A549 (cell line): ENCODE data around the gene MIA2. TPM values are rescaled to one million over a fixed set of nuclear protein-coding genes. Genes with fewer than 3 reads are reported as not detected.
"Not testable (repeated sequence)": the region's sequence is repeated elsewhere in the genome, so short reads cannot be mapped to it uniquely, and the experiment has no call there.

Experiments
- ATAC-seq, 2 experiments: fragments of 200-7000 bp in 1 of 2; fragments of >200 bp in 1 of 2; cut with Nextera tagmentation in 1 of 2; cut with Tn5 transposase in 1 of 2; 3 replicates each; pipeline versions ENCODE4 v1.8.0 to v1.9.1; 2018 to 2020; ENCODE audit warnings: mild to moderate bottlenecking in 1 of 2, moderate library complexity in 1 of 2
- CTCF ChIA-PET: fragments of 300-600 bp; sonication (Branson Sonifier 250); formaldehyde crosslinking; extraction: SDS; loops from one replicate; lab custom pipeline; 2021; ENCODE audit warnings: antibody characterized with exemption, inconsistent platforms; lab: Yijun Ruan, JAX
- POLR2A ChIA-PET: fragments of 350-600 bp; formaldehyde crosslinking; extraction: SDS; loops from one replicate; lab custom pipeline; 2021; ENCODE audit warnings: antibody characterized with exemption, inconsistent platforms; lab: Yijun Ruan, JAX
- DNase-seq, 2 experiments: peaks; one replicate each; pipeline versions ENCODE4 v3.0.0 to v3.0.0-alpha.2; 2011 to 2016; ENCODE audit warnings: low read depth in 1 of 2, low spot score in 1 of 2
- FAIRE-seq: peaks from 2 replicates; lab custom pipeline; 2011; peaks lifted over from hg19 to GRCh38; lab: Jason Lieb, UNC
- H3K27ac ChIP-seq, 2 experiments: fragments of >200 bp; sonication (Bioruptor Twin); formaldehyde crosslinking; 3 replicates each; pipeline ENCODE4 v1.5.1; 2016 to 2017
- H3K4me1 ChIP-seq: fragments of >200 bp; sonication (Bioruptor Twin); formaldehyde crosslinking; 3 replicates; pipeline ENCODE4 v1.6.1; 2016
- H3K4me2 ChIP-seq: fragments of >200 bp; sonication (Bioruptor Twin); formaldehyde crosslinking; 3 replicates; pipeline ENCODE4 v1.6.1; 2016
- H3K4me3 ChIP-seq: fragments of >200 bp; sonication (Bioruptor Twin); formaldehyde crosslinking; 3 replicates; pipeline ENCODE4 v1.5.1; 2016
- H3K9me3 ChIP-seq: fragments of >200 bp; sonication (Bioruptor Twin); formaldehyde crosslinking; 3 replicates; pipeline ENCODE4 v1.6.1; 2016
- CHD2 ChIP-seq: fragments of 150-350 bp; IDR thresholded peaks from 2 replicates; pipeline ENCODE4 v1.6.1; 2014; ENCODE audit warnings: low read length; ENCODE audit not compliant: partially characterized antibody
- EHF ChIP-seq: fragments of 250-450 bp; sonication (Bioruptor Pico); IDR thresholded peaks from 2 replicates; pipeline ENCODE4 v1.5.0; 2020; ENCODE audit warnings: mild to moderate bottlenecking
- EHMT2 ChIP-seq: fragments of 200-600 bp; sonication (generic); IDR thresholded peaks from 2 replicates; pipeline ENCODE4 v1.6.1; 2016; ENCODE audit warnings: antibody characterized with exemption, low read depth, mild to moderate bottlenecking, moderate library complexity
- EP300 ChIP-seq, 2 experiments: fragments of >200 bp; sonication (Bioruptor Twin); formaldehyde crosslinking; IDR thresholded peaks; 2 replicates in 1 of 2; 3 replicates in 1 of 2; pipeline ENCODE4 v1.6.1; 2016 to 2017
- ESRRA ChIP-seq: fragments of 150-350 bp; IDR thresholded peaks from 2 replicates; pipeline ENCODE4 v1.6.1; 2014; ENCODE audit warnings: mild to moderate bottlenecking, low read length, borderline replicate concordance
- FOSL2 ChIP-seq, 2 experiments: fragments of 450-650 bp in 1 of 2; fragments of >200 bp in 1 of 2; sonication (Bioruptor Twin) in 1 of 2; formaldehyde crosslinking; IDR thresholded peaks; 2 replicates each; pipeline versions ENCODE4 v1.5.0 to v1.6.1; 2016 to 2020; ENCODE audit warnings: mild to moderate bottlenecking in 1 of 2, moderate library complexity in 1 of 2
- HDAC2 ChIP-seq: fragments of 200-600 bp; sonication (generic); IDR thresholded peaks from 2 replicates; pipeline ENCODE4 v1.6.1; 2016
- HEYL ChIP-seq: fragments of 250-450 bp; sonication (Bioruptor Pico); IDR thresholded peaks from 2 replicates; pipeline ENCODE4 v1.8.0; 2021; ENCODE audit warnings: mild to moderate bottlenecking, moderate library complexity
- HOXA7 ChIP-seq: fragments of 250-450 bp; sonication (Bioruptor Pico); IDR thresholded peaks from 2 replicates; pipeline ENCODE4 v1.5.0; 2020; ENCODE audit warnings: mild to moderate bottlenecking, moderate library complexity
- HOXB13 ChIP-seq: fragments of 250-450 bp; sonication (Bioruptor Pico); IDR thresholded peaks from 2 replicates; pipeline ENCODE4 v1.5.0; 2020; ENCODE audit warnings: low read depth, mild to moderate bottlenecking, moderate library complexity
- JUN ChIP-seq, 2 experiments: fragments of >200 bp; sonication (Bioruptor Twin); formaldehyde crosslinking; IDR thresholded peaks; 2 replicates in 1 of 2; 3 replicates in 1 of 2; pipeline ENCODE4 v1.6.1; 2016 to 2017
- MAX ChIP-seq: IDR thresholded peaks from 2 replicates; pipeline ENCODE4 v1.6.1; 2012
- MAZ ChIP-seq: fragments of 150-350 bp; IDR thresholded peaks from 2 replicates; pipeline ENCODE4 v1.6.1; 2014; ENCODE audit warnings: antibody characterized with exemption, low read depth, low read length, borderline replicate concordance
- POLR2A ChIP-seq: IDR thresholded peaks from 2 replicates; pipeline ENCODE4 v1.6.1; 2012; ENCODE audit warnings: mild to moderate bottlenecking, low read length
- RAD21 ChIP-seq, 2 experiments: fragments of >200 bp in 1 of 2; sonication (Bioruptor Twin) in 1 of 2; formaldehyde crosslinking in 1 of 2; IDR thresholded peaks in 1 of 2; conservative IDR thresholded peaks in 1 of 2; 2 replicates in 1 of 2; 3 replicates in 1 of 2; pipeline ENCODE4 v1.6.1; 2012 to 2018; ENCODE audit warnings: inconsistent platforms in 1 of 2
- RFX5 ChIP-seq: fragments of 450-650 bp; IDR thresholded peaks from 2 replicates; pipeline ENCODE4 v1.7.1; 2014; ENCODE audit warnings: antibody characterized with exemption, mild to moderate bottlenecking, moderate library complexity
- RNF2 ChIP-seq: fragments of 200-600 bp; sonication (generic); IDR thresholded peaks from 2 replicates; pipeline ENCODE4 v1.6.1; 2016; ENCODE audit warnings: low read depth, mild to moderate bottlenecking, antibody characterized with exemption, moderate library complexity, borderline replicate concordance
- SMC3 ChIP-seq: fragments of >200 bp; sonication (Bioruptor Twin); formaldehyde crosslinking; IDR thresholded peaks from 3 replicates; pipeline ENCODE4 v1.6.1; 2018; ENCODE audit warnings: inconsistent platforms
- ZC3H11A ChIP-seq: fragments of 450-650 bp; IDR thresholded peaks from 2 replicates; pipeline ENCODE4 v1.6.1; 2014; ENCODE audit warnings: antibody characterized with exemption, mild to moderate bottlenecking
- ZNF302 ChIP-seq: fragments of 250-450 bp; sonication (Bioruptor Pico); IDR thresholded peaks from 2 replicates; pipeline ENCODE4 v1.9.0; 2021; ENCODE audit warnings: inconsistent platforms, mild to moderate bottlenecking, moderate library complexity
- WGBS: methylation state at CpG from one replicate; pipeline ENCODE4 v1.1.6; 2017; ENCODE audit errors: missing lambda C conversion rate; 5-methylcytosine and 5-hydroxymethylcytosine counted together
- polyA plus RNA-seq, 4 experiments: library from polyadenylated mRNA; depleted of rRNA in 3 of 4; stranded (reverse); fragments of >200 nt; fragmentation: RNase III in 1 of 4; extraction: RNeasy Plus Mini Kit Qiagen cat#74134 plus additional on column Dnase treatment in 1 of 4; gene quantifications; 2 replicates in 3 of 4; 3 replicates in 1 of 4; pipeline ENCODE4 v1.2.3, GENCODE V29; 2011 to 2017
- TF ChIP-seq, protein P1 (sequence below): IDR thresholded peaks from 2 replicates; pipeline ENCODE4 v1.6.1; 2012
- TF ChIP-seq, protein P2 (sequence below): fragments of 250-450 bp; sonication (Bioruptor Pico); IDR thresholded peaks from 2 replicates; pipeline ENCODE4 v1.5.0; 2021; ENCODE audit warnings: mild to moderate bottlenecking, moderate library complexity, borderline replicate concordance

The MIA2 gene
- polyA plus RNA-seq, 2 of the 4 experiments (the other 2 are of a cell fraction), result 25.4 to 73.9 TPM

DNA sequence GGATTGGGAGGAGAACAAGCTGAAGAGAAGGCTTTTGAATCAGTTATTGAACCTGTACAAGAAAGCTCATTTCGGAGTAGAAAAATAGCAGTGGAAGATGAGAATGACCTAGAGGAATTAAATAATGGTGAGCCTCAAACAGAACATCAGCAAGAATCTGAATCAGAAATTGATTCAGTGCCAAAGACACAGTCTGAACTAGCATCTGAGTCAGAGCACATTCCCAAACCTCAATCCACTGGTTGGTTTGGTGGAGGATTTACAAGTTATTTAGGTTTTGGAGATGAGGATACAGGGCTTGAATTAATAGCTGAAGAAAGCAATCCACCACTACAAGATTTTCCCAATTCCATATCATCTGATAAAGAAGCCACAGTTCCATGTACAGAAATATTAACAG, 13.5 kb downstream of the MIA2 start:
- FAIRE-seq (peak; percentile 23), DNase-seq (no peak), ATAC-seq (peak in 1 of 2 experiments; percentile 54; a peak in 2 of 6 replicates)
- ChIA-PET POLR2A (interaction anchor here (1.2 kb wide), 1 partner anchor 19 kb away, joined by 4 read pairs; no protein-coding TSS in a partner anchor), CTCF (interaction anchor here (1.0 to 1.2 kb wide), 2 partner anchors 15 to 184 kb away, joined by 3 to 4 read pairs; no protein-coding TSS in a partner anchor)
- H3K4me3 ChIP-seq, result no peak overlapping the region
- H3K9me3 ChIP-seq, result no peaks in the 10 kb centered on the region
- no peak for TF ChIP-seq EHF
- TF ChIP-seq EHMT2, result no peak
- TF ChIP-seq ZC3H11A, result no peak
- no peak for TF ChIP-seq HDAC2
- TF ChIP-seq MAX, result no peak
- TF ChIP-seq FOSL2 (IDR thresholded peaks at IDR 0.05), result no peak
- no peak for TF ChIP-seq FOSL2 (CRISPR knock-in tag; IDR thresholded peaks at IDR 0.05)
- TF ChIP-seq SMC3, result no peak
- TF ChIP-seq HOXA7 (CRISPR knock-in tag), result no peak
- 84% methylated on average over 1 of the region's 1 CpG for WGBS
- H3K4me2 ChIP-seq, result no peak overlapping the region
- H3K27ac ChIP-seq, result no peak overlapping the region
- peaks cover 5% of the 10 kb centered on the region; the same call in 1 of the 3 replicates for H3K4me1 ChIP-seq

DNA sequence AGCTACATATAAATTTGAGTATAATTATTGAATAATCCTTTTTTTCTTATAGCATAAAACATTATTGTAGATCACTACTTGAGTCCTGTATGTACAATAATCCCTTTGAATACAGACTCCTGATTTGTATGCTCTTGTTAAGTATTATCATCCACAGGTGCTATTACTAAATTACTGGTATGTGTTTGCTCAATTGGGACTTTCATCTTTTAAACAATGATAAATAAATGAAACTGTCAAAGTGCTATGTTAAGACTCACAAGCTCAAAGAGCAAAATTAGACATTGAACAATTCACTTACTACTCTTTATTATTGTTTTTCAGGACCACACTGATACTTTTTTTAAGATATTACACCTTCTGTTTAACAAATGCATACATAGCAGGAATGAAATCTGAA, 17.8 kb downstream of the MIA2 start:
- H3K9me3 ChIP-seq, result no peaks in the 10 kb centered on the region
- TF ChIP-seq, protein P1, sequence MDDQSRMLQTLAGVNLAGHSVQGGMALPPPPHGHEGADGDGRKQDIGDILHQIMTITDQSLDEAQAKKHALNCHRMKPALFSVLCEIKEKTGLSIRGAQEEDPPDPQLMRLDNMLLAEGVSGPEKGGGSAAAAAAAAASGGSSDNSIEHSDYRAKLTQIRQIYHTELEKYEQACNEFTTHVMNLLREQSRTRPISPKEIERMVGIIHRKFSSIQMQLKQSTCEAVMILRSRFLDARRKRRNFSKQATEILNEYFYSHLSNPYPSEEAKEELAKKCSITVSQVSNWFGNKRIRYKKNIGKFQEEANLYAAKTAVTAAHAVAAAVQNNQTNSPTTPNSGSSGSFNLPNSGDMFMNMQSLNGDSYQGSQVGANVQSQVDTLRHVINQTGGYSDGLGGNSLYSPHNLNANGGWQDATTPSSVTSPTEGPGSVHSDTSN, result no peak
- TF ChIP-seq JUN (IDR thresholded peaks at IDR 0.05) (no peak), EP300 (IDR thresholded peaks at IDR 0.05) (no peak), HOXB13 (CRISPR knock-in tag) (no peak), ZNF302 (CRISPR knock-in tag) (no peak), RFX5 (no peak), RNF2 (no peak), HEYL (CRISPR knock-in tag) (no peak), MAZ (no peak), HDAC2 (no peak), FOSL2 (IDR thresholded peaks at IDR 0.05) (no peak), FOSL2 (CRISPR knock-in tag; IDR thresholded peaks at IDR 0.05) (no peak), CHD2 (no peak), ESRRA (no peak), EHF (no peak), POLR2A (no peak), RAD21 (conservative IDR thresholded peaks at IDR 0.05 in 1 of 2, IDR thresholded peaks at IDR 0.05 in 1 of 2) (no peak)
- TF ChIP-seq, protein P2, sequence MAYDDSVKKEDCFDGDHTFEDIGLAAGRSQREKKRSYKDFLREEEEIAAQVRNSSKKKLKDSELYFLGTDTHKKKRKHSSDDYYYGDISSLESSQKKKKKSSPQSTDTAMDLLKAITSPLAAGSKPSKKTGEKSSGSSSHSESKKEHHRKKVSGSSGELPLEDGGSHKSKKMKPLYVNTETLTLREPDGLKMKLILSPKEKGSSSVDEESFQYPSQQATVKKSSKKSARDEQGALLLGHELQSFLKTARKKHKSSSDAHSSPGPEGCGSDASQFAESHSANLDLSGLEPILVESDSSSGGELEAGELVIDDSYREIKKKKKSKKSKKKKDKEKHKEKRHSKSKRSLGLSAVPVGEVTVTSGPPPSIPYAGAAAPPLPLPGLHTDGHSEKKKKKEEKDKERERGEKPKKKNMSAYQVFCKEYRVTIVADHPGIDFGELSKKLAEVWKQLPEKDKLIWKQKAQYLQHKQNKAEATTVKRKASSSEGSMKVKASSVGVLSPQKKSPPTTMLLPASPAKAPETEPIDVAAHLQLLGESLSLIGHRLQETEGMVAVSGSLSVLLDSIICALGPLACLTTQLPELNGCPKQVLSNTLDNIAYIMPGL (CRISPR knock-in tag), result no peak
- ATAC-seq (no peak), FAIRE-seq (peak; percentile 28), DNase-seq (no peak)
- no peak overlapping the region for H3K4me2 ChIP-seq
- CTCF ChIA-PET, result interaction anchor here (1.1 kb wide), 1 partner anchor 15 kb away, joined by 3 read pairs; no protein-coding TSS in a partner anchor
- POLR2A ChIA-PET, result no interaction called here
- peaks cover 5% of the 10 kb centered on the region; the same call in 1 of the 3 replicates for H3K4me1 ChIP-seq
- H3K27ac ChIP-seq, result no peak overlapping the region
- no peak overlapping the region for H3K4me3 ChIP-seq

DNA sequence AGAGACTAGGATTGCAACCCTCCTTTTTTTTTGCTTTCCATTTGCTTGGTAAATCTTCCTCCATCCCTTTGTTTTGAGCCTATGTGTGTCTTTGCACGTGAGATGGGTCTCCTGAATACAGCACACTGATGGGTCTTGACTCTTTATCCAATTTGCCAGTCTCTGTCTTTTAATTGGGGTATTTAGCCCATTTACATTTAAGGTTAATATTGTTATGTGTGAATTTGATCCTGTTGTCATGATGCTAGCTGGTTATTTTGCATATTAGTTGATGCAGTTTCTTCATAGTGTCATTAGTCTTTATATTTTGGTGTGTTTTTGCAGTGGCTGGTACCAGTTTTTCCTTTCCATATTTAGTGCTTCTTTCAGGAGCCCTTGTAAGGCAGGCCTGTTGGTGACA, 23.7 kb downstream of the MIA2 start:
- POLR2A ChIA-PET, CTCF ChIA-PET, ATAC-seq, H3K4me1 ChIP-seq, FAIRE-seq, DNase-seq, H3K9me3 ChIP-seq, H3K27ac ChIP-seq, H3K4me3 ChIP-seq, H3K4me2 ChIP-seq: not testable (repeated sequence)
- WGBS, result 75% methylated on average over 1 of the region's 1 CpG
